ENCODE measurements around the gene FBN2.
"Not testable (repeated sequence)": the region's sequence is repeated elsewhere in the genome, so short reads cannot be mapped to it uniquely, and the experiment has no call there.

The FBN2 gene

GRCh38 chr5:128534726-128535125 is 3.3 kb downstream of the FBN2 start:
- no peak for DNase-seq (ENCODE audit: low read depth in 2 of 2)

- DNase-seq (ENCODE audit: low read depth in 2 of 2), result no peak
Measured at GRCh38 chr5:128532776-128533175, 5.3 kb downstream of the FBN2 start.

- no peak for DNase-seq (ENCODE audit: low read depth in 2 of 2)
Measured at GRCh38 chr5:128532127-128532526, 5.9 kb downstream of the FBN2 start.

GRCh38 chr5:128528637-128529255 is 9.3 kb downstream of the FBN2 start:
- DNase-seq (ENCODE audit: low read depth in 2 of 2), result no peak

GRCh38 chr5:128528126-128528525 is 9.9 kb downstream of the FBN2 start:
- no peak for DNase-seq (ENCODE audit: low read depth in 2 of 2)

GRCh38 chr5:128527077-128527476 is 11.0 kb downstream of the FBN2 start:
- no peak for DNase-seq (ENCODE audit: low read depth in 2 of 2)

GRCh38 chr5:128522336-128522735 is 15.7 kb downstream of the FBN2 start:
- no peak for DNase-seq (ENCODE audit: low read depth in 2 of 2)

GRCh38 chr5:128519827-128520226 is 18.2 kb downstream of the FBN2 start:
- DNase-seq (ENCODE audit: low read depth in 2 of 2), result no peak

GRCh38 chr5:128516978-128517377 is 21.1 kb downstream of the FBN2 start:
- DNase-seq (ENCODE audit: low read depth in 2 of 2), result no peak

GRCh38 chr5:128513806-128514205 is 24.2 kb downstream of the FBN2 start:
- no peak for DNase-seq (ENCODE audit: low read depth in 2 of 2)

- DNase-seq (ENCODE audit: low read depth in 2 of 2), result no peak
Measured at GRCh38 chr5:128512894-128513293, 25.2 kb downstream of the FBN2 start.

GRCh38 chr5:128506643-128507042 is 31.4 kb downstream of the FBN2 start:
- no peak for DNase-seq (ENCODE audit: low read depth in 2 of 2)

GRCh38 chr5:128503727-128504126 is 34.3 kb downstream of the FBN2 start:
- not testable (repeated sequence) for DNase-seq (ENCODE audit: low read depth in 2 of 2)

- no peak for DNase-seq (ENCODE audit: low read depth in 2 of 2)
Measured at GRCh38 chr5:128498844-128499455, 39.1 kb downstream of the FBN2 start.

GRCh38 chr5:128494516-128494915 is 43.5 kb downstream of the FBN2 start:
- no peak for DNase-seq (ENCODE audit: low read depth in 2 of 2)

- DNase-seq (ENCODE audit: low read depth in 2 of 2), result no peak
Measured at GRCh38 chr5:128493657-128494329, 44.3 kb downstream of the FBN2 start.

GRCh38 chr5:128491291-128491690 is 46.8 kb downstream of the FBN2 start:
- DNase-seq (ENCODE audit: low read depth in 2 of 2), result no peak

GRCh38 chr5:128490761-128491160 is 47.3 kb downstream of the FBN2 start:
- no peak for DNase-seq (ENCODE audit: low read depth in 2 of 2)

GRCh38 chr5:128487041-128487440 is 51.0 kb downstream of the FBN2 start:
- no peak for DNase-seq (ENCODE audit: low read depth in 2 of 2)

- no peak for DNase-seq (ENCODE audit: low read depth in 2 of 2)
Measured at GRCh38 chr5:128483738-128484137, 54.3 kb downstream of the FBN2 start.

- DNase-seq (ENCODE audit: low read depth in 2 of 2), result no peak
Measured at GRCh38 chr5:128480906-128481633, 57.0 kb downstream of the FBN2 start.

GRCh38 chr5:128480158-128480557 is 57.9 kb downstream of the FBN2 start:
- no peak for DNase-seq (ENCODE audit: low read depth in 2 of 2)
